HCT116 (cell line): ENCODE measurements around the gene DET1. TPM values are rescaled to one million over a fixed set of nuclear protein-coding genes. Genes with fewer than 3 reads are reported as not detected.

Source experiments
- ATAC-seq: fragments of 200-7000 bp; cut with Tn5 transposase; 2 replicates; pipeline ENCODE4 v1.9.1; 2020; ENCODE audit warnings: mild to moderate bottlenecking, moderate library complexity
- BruUV-seq: library from RNA; stranded (reverse); fragments of 400-500 nt; replicated peaks from 2 replicates; lab custom pipeline; 2021; lab: Mats Ljungman, UMichigan
- CTCF ChIA-PET: fragments of 300-600 bp; sonication (Branson Sonifier 250); formaldehyde crosslinking; loops from one replicate; lab custom pipeline; 2021; ENCODE audit warnings: antibody characterized with exemption; lab: Charles Lee
- POLR2A ChIA-PET: fragments of 300-600, 350-600 bp; sonication (Branson Sonifier 250); formaldehyde crosslinking; loops from one replicate; lab custom pipeline; 2021; ENCODE audit warnings: antibody characterized with exemption; lab: Charles Lee
- RAD21 ChIA-PET, 2 experiments: fragments of 300-600 bp; sonication (Branson Sonifier 250); formaldehyde crosslinking; loops; one replicate each; lab custom pipeline; 2023; ENCODE audit warnings: low total read pairs in 2 of 2; ENCODE audit not compliant: uncharacterized antibody in 2 of 2, unreplicated experiment in 2 of 2, low non-redundant PET in 1 of 2; lab: Charles Lee
- DNase-seq: peaks from one replicate; pipeline ENCODE4 v3.0.0-alpha.2; 2010; ENCODE audit warnings: low read depth, low spot score
- H2AFZ ChIP-seq: fragments of 200-600 bp; shearing (Covaris generic), sonication (generic); 2 replicates; pipeline ENCODE4 v1.6.1; 2017; ENCODE audit warnings: low read depth, mixed run types, mixed read lengths, antibody characterized with exemption, low read length; ENCODE audit not compliant: poor library complexity, severe bottlenecking
- H3K27ac ChIP-seq: 2 replicates; pipeline ENCODE4 v1.5.1; 2012; ENCODE audit warnings: low read depth, low read length
- H3K27me3 ChIP-seq: fragments of 200-600 bp; sonication (generic); 2 replicates; pipeline ENCODE4 v1.6.1; 2016; ENCODE audit warnings: mixed run types, low read length, mixed read lengths; ENCODE audit not compliant: insufficient read depth
- H3K36me3 ChIP-seq, 2 experiments: fragments of 200-500 bp in 1 of 2; fragments of 200-600 bp in 1 of 2; sonication (Bioruptor generic) in 1 of 2; sonication (generic) in 1 of 2; 2 replicates each; pipeline versions ENCODE4 v1.5.1 to v1.6.1; 2014 to 2016; ENCODE audit warnings: low read length in 2 of 2, inconsistent platforms in 1 of 2, mixed read lengths in 1 of 2, mixed run types in 1 of 2; ENCODE audit not compliant: insufficient read depth in 2 of 2, control insufficient read depth in 1 of 2
- H3K4me1 ChIP-seq, 2 experiments: fragments of 200-600 bp in 1 of 2; sonication (generic) in 1 of 2; 2 replicates each; pipeline versions ENCODE4 v1.5.1 to v1.6.1; 2012 to 2017; ENCODE audit warnings: low read length in 2 of 2, inconsistent platforms in 1 of 2, mild to moderate bottlenecking in 1 of 2, mixed read lengths in 1 of 2, mixed run types in 1 of 2, moderate library complexity in 1 of 2; ENCODE audit not compliant: insufficient read depth in 2 of 2, control insufficient read depth in 1 of 2
- H3K4me2 ChIP-seq: fragments of 200-600 bp; sonication (generic); 2 replicates; pipeline ENCODE4 v1.6.1; 2017; ENCODE audit warnings: mixed run types, low read length, mixed read lengths
- H3K4me3 ChIP-seq, 2 experiments: fragments of 200-600 bp in 1 of 2; sonication (generic) in 1 of 2; replicated peaks in 1 of 2; 2 replicates each; pipeline ENCODE4 v1.5.1; 2011 to 2016; ENCODE audit warnings: low read length in 2 of 2, control low read depth in 1 of 2, low read depth in 1 of 2, mild to moderate bottlenecking in 1 of 2, mixed read lengths in 1 of 2, mixed run types in 1 of 2
- H3K79me2 ChIP-seq: fragments of 200-600 bp; sonication (generic); 2 replicates; pipeline ENCODE4 v1.6.1; 2017; ENCODE audit warnings: mild to moderate bottlenecking, mixed run types, low read length, moderate library complexity, mixed read lengths; ENCODE audit not compliant: insufficient read depth
- H3K9ac ChIP-seq: fragments of 200-600 bp; sonication (generic); 2 replicates; pipeline ENCODE4 v1.6.1; 2016; ENCODE audit warnings: low read length, mixed read lengths
- H3K9me2 ChIP-seq: fragments of 200-600 bp; sonication (generic), shearing (Covaris generic); 2 replicates; pipeline ENCODE4 v1.6.1; 2017; ENCODE audit warnings: mixed run types, mild to moderate bottlenecking, moderate library complexity; ENCODE audit not compliant: insufficient read depth
- H3K9me3 ChIP-seq, 2 experiments: fragments of 200-500 bp in 1 of 2; fragments of 200-600 bp in 1 of 2; sonication (Bioruptor generic) in 1 of 2; sonication (generic) in 1 of 2; 2 replicates each; pipeline ENCODE4 v1.6.1; 2014 to 2017; ENCODE audit warnings: low read length in 2 of 2, mixed read lengths in 2 of 2, inconsistent platforms in 1 of 2, low read depth in 1 of 2, mild to moderate bottlenecking in 1 of 2, mixed run types in 1 of 2, moderate library complexity in 1 of 2; ENCODE audit not compliant: control insufficient read depth in 1 of 2, insufficient read depth in 1 of 2
- H4K20me1 ChIP-seq: fragments of 200-600 bp; sonication (generic), shearing (Covaris generic); 2 replicates; pipeline ENCODE4 v1.6.1; 2017; ENCODE audit warnings: mixed run types, mild to moderate bottlenecking, moderate library complexity; ENCODE audit not compliant: insufficient read depth
- ATF3 ChIP-seq: IDR thresholded peaks from 2 replicates; pipeline ENCODE4 v1.6.1; 2012
- CBX3 ChIP-seq: IDR thresholded peaks from 2 replicates; pipeline ENCODE4 v1.6.1; 2012; ENCODE audit warnings: low read depth
- CTCF ChIP-seq, 3 experiments: fragments of 200-600 bp in 1 of 3; sonication (generic) in 1 of 3; IDR thresholded peaks in 2 of 3; conservative IDR thresholded peaks in 1 of 3; 2 replicates each; pipeline ENCODE4 v1.5.1; 2012 to 2017; ENCODE audit warnings: low read depth in 2 of 3, low read length in 2 of 3, antibody characterized with exemption in 1 of 3, borderline replicate concordance in 1 of 3, control low read depth in 1 of 3, mild to moderate bottlenecking in 1 of 3, mixed read lengths in 1 of 3, mixed run types in 1 of 3, moderate library complexity in 1 of 3; ENCODE audit not compliant: insufficient read depth in 1 of 3
- EGR1 ChIP-seq: IDR thresholded peaks from 2 replicates; pipeline ENCODE4 v1.6.1; 2012; ENCODE audit warnings: low read depth
- ELF1 ChIP-seq: IDR thresholded peaks from 2 replicates; pipeline ENCODE4 v1.6.1; 2012; ENCODE audit warnings: low read depth, borderline replicate concordance
- EZH2 ChIP-seq: fragments of 200-600 bp; sonication (generic); IDR thresholded peaks from 2 replicates; pipeline ENCODE4 v1.6.1; 2017; ENCODE audit warnings: antibody characterized with exemption, mixed run types
- FOSL1 ChIP-seq: IDR thresholded peaks from 2 replicates; pipeline ENCODE4 v1.6.1; 2012; ENCODE audit warnings: low read depth
- REST ChIP-seq: IDR thresholded peaks from 2 replicates; pipeline ENCODE4 v1.6.1; 2012; ENCODE audit warnings: low read depth
- SIN3A ChIP-seq: IDR thresholded peaks from 2 replicates; pipeline ENCODE4 v1.6.1; 2012; ENCODE audit warnings: low read depth
- SP1 ChIP-seq: IDR thresholded peaks from 2 replicates; pipeline ENCODE4 v1.6.1; 2012; ENCODE audit warnings: low read depth
- SRF ChIP-seq: IDR thresholded peaks from 2 replicates; pipeline ENCODE4 v1.6.1; 2012; ENCODE audit warnings: low read depth
- TCF7L2 ChIP-seq: IDR thresholded peaks from 2 replicates; pipeline ENCODE4 v1.7.0; 2011; ENCODE audit warnings: borderline replicate concordance, inconsistent platforms; ENCODE audit not compliant: insufficient read depth, insufficient read length; ENCODE audit errors: extremely low read depth
- ZBTB33 ChIP-seq: IDR thresholded peaks from 2 replicates; pipeline ENCODE4 v1.6.1; 2011; ENCODE audit warnings: mild to moderate bottlenecking, low read length, moderate library complexity; ENCODE audit not compliant: insufficient replicate concordance; ENCODE audit errors: extremely low read depth
- ZNF274 ChIP-seq: fragments of 200-500 bp; sonication (Bioruptor generic); IDR thresholded peaks from 2 replicates; pipeline ENCODE4 v1.6.1; 2014; ENCODE audit warnings: mild to moderate bottlenecking, low read depth, low read length, inconsistent platforms
- intact Hi-C: fragments of 100-400 bp; cut with micrococcal nuclease; formaldehyde crosslinking; loops from 2 replicates; pipeline ENCODE4 v1.10.0; 2022
- total RNA-seq: library from RNA; stranded (reverse); gene quantifications from one replicate; pipeline ENCODE4 v1.2.1, GENCODE V29; 2021; ENCODE audit not compliant: unreplicated experiment
- TF ChIP-seq, protein P1 (sequence below): IDR thresholded peaks from 2 replicates; pipeline ENCODE4 v1.6.1; 2012

The DET1 gene
- total RNA-seq, 1 experiment from 2014 or later = 2.5 TPM

DNA sequence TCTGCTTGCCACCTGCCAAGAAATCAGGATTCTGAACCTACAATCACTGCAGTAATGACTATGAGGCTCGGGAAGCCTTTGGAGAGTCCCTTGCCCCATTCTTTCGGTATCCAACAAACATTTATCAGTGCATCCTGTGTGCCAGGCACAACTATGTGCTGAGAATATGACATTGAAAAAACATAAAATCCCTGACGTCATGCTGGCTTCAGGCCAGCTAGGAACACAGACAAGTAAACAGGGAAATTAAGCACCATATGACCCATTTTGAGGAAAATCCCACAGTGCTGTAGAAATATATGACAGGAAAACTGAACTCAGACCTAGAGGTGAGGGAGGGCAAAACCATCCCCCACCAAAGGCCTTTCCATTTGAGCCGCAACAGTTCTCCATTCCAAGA is 34.1 kb upstream of the DET1 start (continued):
- no peak for TF ChIP-seq CTCF (IDR thresholded peaks at IDR 0.05 in 2 of 3, conservative IDR thresholded peaks at IDR 0.05 in 1 of 3; ENCODE audit: borderline replicate concordance in 1 of 3, insufficient read depth in 1 of 3, low read depth in 2 of 3, low read length in 2 of 3)
- TF ChIP-seq ZBTB33 = no peak
- TF ChIP-seq EZH2 = no peak
- no peak for TF ChIP-seq TCF7L2

DNA sequence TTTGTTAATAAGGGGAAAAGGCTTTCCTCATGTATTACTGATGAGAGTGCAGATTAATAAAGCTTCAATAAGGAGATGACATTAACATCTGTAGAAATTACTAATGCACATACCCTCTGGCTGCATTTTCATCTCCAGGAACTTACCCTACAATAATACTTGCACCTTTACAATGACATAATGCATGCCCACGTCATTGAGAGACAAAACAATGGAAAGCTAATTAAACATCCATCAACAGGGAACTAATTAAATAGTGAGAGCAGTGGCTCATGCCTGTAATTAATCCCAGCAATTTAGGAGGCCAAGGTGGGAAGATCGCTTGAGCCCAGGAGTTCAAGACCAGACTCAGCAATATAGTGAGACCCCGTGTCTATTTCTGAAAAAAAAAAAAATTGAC is 32.8 kb upstream of the DET1 start:
- no peak overlapping the region for H3K27ac ChIP-seq
- H3K27me3 ChIP-seq = peaks cover 3% of the 10 kb centered on the region; the same call in 1 of the 2 replicates
- ChIA-PET RAD21 (no interaction called here), POLR2A (no interaction called here), CTCF (no interaction called here)
- H2AFZ ChIP-seq = no peak overlapping the region
- no peaks in the 10 kb centered on the region for H3K79me2 ChIP-seq
- ATAC-seq = no peak
- no peaks in the 10 kb centered on the region for H4K20me1 ChIP-seq
- no peak overlapping the region for H3K9ac ChIP-seq
- no peaks in the 10 kb centered on the region for H3K4me1 ChIP-seq
- DNase-seq = no peak
- H3K9me3 ChIP-seq = no peaks in the 10 kb centered on the region
- H3K4me3 ChIP-seq = no peak overlapping the region
- H3K4me2 ChIP-seq = no peak overlapping the region
- no peaks in the 10 kb centered on the region for H3K36me3 ChIP-seq
- intact Hi-C loops = no loop called here
- no TSS peak for BruUV-seq
- H3K9me2 ChIP-seq = no peaks in the 10 kb centered on the region
- no peak for TF ChIP-seq ELF1
- no peak for TF ChIP-seq ZNF274
- TF ChIP-seq REST = no peak
- TF ChIP-seq EGR1 = no peak
- TF ChIP-seq SP1 = no peak
- TF ChIP-seq EZH2 = no peak
- TF ChIP-seq SIN3A = no peak
- TF ChIP-seq ATF3 = no peak
- TF ChIP-seq CTCF (IDR thresholded peaks at IDR 0.05 in 2 of 3, conservative IDR thresholded peaks at IDR 0.05 in 1 of 3; ENCODE audit: borderline replicate concordance in 1 of 3, insufficient read depth in 1 of 3, low read depth in 2 of 3, low read length in 2 of 3) = no peak
- TF ChIP-seq, protein P1, sequence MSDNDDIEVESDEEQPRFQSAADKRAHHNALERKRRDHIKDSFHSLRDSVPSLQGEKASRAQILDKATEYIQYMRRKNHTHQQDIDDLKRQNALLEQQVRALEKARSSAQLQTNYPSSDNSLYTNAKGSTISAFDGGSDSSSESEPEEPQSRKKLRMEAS = no peak
- no peak for TF ChIP-seq CBX3
- TF ChIP-seq FOSL1 = no peak
- TF ChIP-seq SRF = no peak
